NT2/D1 (cell line): ENCODE data around the gene RNF32.
"Not testable (repeated sequence)": the region's sequence is repeated elsewhere in the genome, so short reads cannot be mapped to it uniquely, and the experiment has no call there.

ENCODE experiments used
- DNase-seq: peaks from one replicate; pipeline ENCODE4 v3.0.0-alpha.2; 2011; ENCODE audit warnings: low read depth, low spot score
- H3K27me3 ChIP-seq: 2 replicates; pipeline ENCODE4 v1.6.0; 2011; ENCODE audit warnings: mild to moderate bottlenecking; ENCODE audit not compliant: insufficient read length, insufficient read depth
- H3K36me3 ChIP-seq: 2 replicates; pipeline ENCODE4 v1.6.1; 2011; ENCODE audit warnings: mild to moderate bottlenecking, low read length, mixed read lengths; ENCODE audit not compliant: insufficient read depth, insufficient read length
- H3K4me1 ChIP-seq: 2 replicates; pipeline ENCODE4 v1.5.1; 2011; ENCODE audit not compliant: insufficient read depth, insufficient read length
- H3K4me3 ChIP-seq: 2 replicates; pipeline ENCODE4 v1.5.1; 2011; ENCODE audit warnings: low read depth; ENCODE audit not compliant: insufficient read length
- H3K9ac ChIP-seq: 2 replicates; pipeline ENCODE4 v1.6.0; 2011; ENCODE audit warnings: low read depth; ENCODE audit not compliant: insufficient read length
- H3K9me3 ChIP-seq: 2 replicates; pipeline ENCODE4 v1.5.1; 2011; ENCODE audit warnings: mild to moderate bottlenecking, low read length; ENCODE audit not compliant: insufficient read depth
- SUZ12 ChIP-seq: IDR thresholded peaks from 2 replicates; pipeline ENCODE4 v1.6.1; 2011; ENCODE audit not compliant: insufficient read length, insufficient read depth; ENCODE audit errors: extremely low read depth
- YY1 ChIP-seq: IDR thresholded peaks from 2 replicates; pipeline ENCODE4 v1.6.1; 2011; ENCODE audit not compliant: insufficient read length, insufficient read depth
- ZNF274 ChIP-seq: IDR thresholded peaks from 2 replicates; pipeline ENCODE4 v1.6.1; 2011; ENCODE audit warnings: mild to moderate bottlenecking, low read depth, low read length

RNF32 gene

DNA sequence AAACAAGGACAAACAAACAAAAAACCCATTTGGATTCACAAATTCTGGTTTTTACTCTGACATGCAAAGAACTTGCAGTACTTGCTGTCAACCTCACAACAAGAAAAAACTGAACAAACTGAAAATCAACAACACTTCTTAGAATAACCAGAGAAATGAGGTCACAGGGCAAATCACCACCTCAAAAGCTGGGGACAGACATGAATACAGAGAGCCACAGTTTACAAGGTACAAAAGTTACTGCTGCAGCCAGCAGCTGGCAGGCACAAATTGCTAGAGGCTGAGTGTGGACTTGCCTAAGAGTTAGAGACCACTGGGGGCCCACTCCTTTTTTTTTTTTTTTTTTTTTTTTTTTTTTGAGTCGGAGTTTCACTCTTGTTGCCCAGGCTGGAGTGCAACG, 15.0 kb upstream of the RNF32 start:
- TF ChIP-seq ZNF274: no peak
- no peak for TF ChIP-seq SUZ12
- TF ChIP-seq YY1: no peak
- Histone ChIP-seq H3K27me3 (no peaks in the 10 kb centered on the region), H3K36me3 (no peaks in the 10 kb centered on the region), H3K9ac (no peak overlapping the region), H3K4me1 (no peaks in the 10 kb centered on the region), H3K9me3 (peaks cover 22% of the 10 kb centered on the region), H3K4me3 (no peak overlapping the region)
- DNase-seq: no peak

DNA sequence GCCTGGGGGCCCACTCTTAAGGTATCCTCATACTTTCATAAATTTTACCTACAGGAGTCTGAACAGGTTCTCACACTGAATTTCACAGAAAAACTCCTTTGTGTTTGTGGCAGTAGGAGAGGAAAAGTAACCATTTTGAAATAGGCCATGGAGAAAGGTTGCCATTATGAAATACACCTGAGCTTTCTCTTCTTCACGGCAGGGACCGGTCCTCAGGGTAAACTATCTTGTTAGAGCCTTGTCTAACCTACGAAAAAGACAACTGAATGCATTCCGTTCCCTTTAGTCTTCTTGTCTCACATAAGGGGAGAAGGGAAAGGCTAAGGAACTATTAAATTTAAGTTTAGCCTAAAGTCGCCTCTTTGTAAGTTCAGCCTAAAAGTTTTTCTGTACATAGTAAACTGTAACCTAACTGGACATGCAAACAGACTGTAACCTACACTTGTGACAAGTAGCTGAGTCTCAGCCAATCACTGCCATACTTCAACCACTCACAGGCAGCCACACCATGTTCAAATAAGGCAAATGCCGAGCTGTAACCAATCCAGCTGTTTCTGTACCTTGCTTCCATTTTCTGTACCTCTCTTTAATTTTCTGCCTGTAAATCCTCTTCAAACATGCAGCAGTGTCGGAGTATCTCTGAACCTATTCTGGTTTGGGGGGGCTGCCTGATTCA, 14.2 kb upstream of the RNF32 start:
- H3K36me3 ChIP-seq: no peaks in the 10 kb centered on the region
- peaks cover 21% of the 10 kb centered on the region for H3K9me3 ChIP-seq
- no peak overlapping the region for H3K9ac ChIP-seq
- H3K4me3 ChIP-seq: no peak overlapping the region
- DNase-seq: no peak
- H3K4me1 ChIP-seq: no peaks in the 10 kb centered on the region
- no peaks in the 10 kb centered on the region for H3K27me3 ChIP-seq
- no peak for TF ChIP-seq YY1
- TF ChIP-seq SUZ12: no peak
- no peak for TF ChIP-seq ZNF274

DNA sequence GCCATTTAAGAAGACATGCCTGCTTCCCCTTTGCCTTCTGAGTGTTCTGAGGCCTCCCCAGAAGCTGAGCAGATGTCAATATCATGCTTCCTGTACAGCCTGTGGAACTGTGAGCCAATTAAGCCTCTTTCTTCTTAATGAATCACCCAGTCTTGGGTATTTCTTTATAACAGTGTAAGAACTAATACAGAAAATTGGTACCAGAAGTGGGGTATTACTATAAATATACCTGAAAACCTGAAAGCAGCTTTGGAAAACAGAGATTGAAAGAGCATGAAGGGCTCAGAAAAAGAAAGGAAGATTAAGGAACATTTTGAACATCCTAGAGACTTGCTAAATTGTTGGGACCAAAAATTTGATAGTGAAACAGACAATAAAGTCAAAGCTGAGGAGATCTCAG, 12.0 kb upstream of the RNF32 start:
- TF ChIP-seq YY1 (no peak), SUZ12 (no peak), ZNF274 (no peak)
- no peaks in the 10 kb centered on the region for H3K27me3 ChIP-seq
- no peak for DNase-seq

DNA sequence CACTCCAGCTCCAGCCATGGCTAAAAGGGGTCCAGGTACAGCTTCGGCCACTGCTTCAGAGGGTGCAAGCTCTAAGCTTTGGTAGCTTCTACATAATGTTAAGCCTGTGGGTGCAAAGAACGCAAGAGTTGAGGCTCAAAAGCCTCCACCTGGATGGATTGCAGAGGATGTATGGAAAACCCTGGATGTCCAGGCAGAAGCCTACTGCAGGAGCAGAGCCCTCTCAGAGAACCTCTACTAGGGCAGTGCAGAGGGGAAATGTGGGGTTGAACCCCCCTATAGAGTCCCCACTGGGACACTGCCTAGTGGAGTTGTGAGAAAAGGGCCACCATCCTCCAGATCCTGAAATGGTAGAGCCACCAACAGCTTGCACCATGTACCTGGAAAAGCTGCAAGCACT, 10.7 kb upstream of the RNF32 start:
- no peak for TF ChIP-seq YY1
- TF ChIP-seq SUZ12: no peak
- no peak for TF ChIP-seq ZNF274

More for the DNA sequence above, 12.0 kb upstream of the RNF32 start:
- Histone ChIP-seq H3K4me3 (no peak overlapping the region), H3K9ac (no peak overlapping the region), H3K4me1 (no peaks in the 10 kb centered on the region), H3K9me3 (peaks cover 16% of the 10 kb centered on the region), H3K36me3 (no peaks in the 10 kb centered on the region)

DNA sequence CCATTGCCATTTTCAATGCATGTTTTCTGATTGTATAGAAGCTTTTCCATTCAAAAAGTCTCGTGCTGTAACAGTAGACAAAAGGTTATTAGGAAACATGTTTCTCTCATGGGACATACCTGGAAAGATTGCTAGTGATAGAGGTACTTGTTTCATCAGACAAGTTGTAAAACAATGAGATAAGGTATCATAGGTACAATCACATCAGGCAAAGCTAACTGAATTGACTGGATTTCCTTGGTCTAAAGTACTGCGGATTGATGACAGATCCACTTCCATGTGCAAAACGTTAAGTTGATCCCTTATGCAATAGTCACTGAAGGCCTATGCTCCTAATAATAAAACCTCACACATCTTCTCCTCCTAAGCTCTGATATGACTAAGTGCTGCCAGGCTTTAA, 6.5 kb upstream of the RNF32 start:
- Histone ChIP-seq H3K9ac (no peak overlapping the region), H3K36me3 (no peaks in the 10 kb centered on the region)
- DNase-seq: no peak

More for the DNA sequence above, 10.7 kb upstream of the RNF32 start:
- no peaks in the 10 kb centered on the region for H3K27me3 ChIP-seq
- H3K4me3 ChIP-seq: no peak overlapping the region
- H3K9ac ChIP-seq: no peak overlapping the region
- no peaks in the 10 kb centered on the region for H3K4me1 ChIP-seq
- no peak for DNase-seq
- H3K9me3 ChIP-seq: peaks cover 16% of the 10 kb centered on the region
- H3K36me3 ChIP-seq: no peaks in the 10 kb centered on the region

DNA sequence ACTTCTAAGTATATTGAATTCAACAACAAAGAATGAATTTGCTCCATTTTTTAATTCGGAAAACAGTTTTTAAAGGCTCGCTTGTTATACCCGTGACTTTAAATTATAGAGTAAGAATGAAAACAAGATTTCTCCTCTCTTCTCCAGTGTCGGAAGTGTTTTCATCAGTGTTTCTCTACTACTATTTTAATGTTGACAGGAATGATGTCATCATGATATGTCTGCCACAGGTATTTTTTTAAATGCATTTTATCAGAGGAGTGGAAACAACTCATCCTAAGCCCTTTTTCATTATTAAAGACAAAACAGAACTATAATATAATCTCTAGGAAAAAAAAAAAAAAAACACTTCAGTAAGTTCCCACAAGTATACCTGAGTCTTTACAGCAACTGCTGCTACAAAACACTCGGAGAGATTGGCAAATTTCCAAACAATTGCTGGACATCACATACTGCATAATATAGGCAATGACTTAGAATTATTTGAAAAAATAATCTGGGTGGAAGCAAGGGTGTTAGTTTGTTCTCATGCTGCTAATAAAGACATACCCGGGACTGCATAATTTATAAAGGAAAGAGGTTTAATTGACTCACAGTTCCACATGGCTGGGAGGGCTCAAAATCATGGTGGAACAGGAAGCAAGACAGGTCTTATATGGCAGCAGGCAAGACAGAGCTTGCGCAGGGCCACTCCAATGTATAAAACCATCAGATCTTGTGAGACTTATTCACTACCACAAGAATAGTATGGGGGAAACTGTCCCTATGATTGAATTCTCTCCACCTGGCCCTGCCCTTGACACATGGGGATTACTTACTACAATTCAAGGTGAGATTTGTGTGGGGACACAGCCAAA, 4.8 kb upstream of the RNF32 start:
- Histone ChIP-seq H3K9ac (no peak overlapping the region), H3K27me3 (no peaks in the 10 kb centered on the region), H3K36me3 (no peaks in the 10 kb centered on the region), H3K4me3 (no peak overlapping the region), H3K9me3 (peaks cover 19% of the 10 kb centered on the region; the same call in 1 of the 2 replicates), H3K4me1 (no peaks in the 10 kb centered on the region)
- no peak for DNase-seq
- TF ChIP-seq ZNF274: no peak
- no peak for TF ChIP-seq YY1
- TF ChIP-seq SUZ12: no peak

More for the DNA sequence above, 6.5 kb upstream of the RNF32 start:
- TF ChIP-seq ZNF274 (no peak), SUZ12 (no peak), YY1 (no peak)
- Histone ChIP-seq H3K9me3 (peaks cover 20% of the 10 kb centered on the region), H3K27me3 (no peaks in the 10 kb centered on the region), H3K4me1 (no peaks in the 10 kb centered on the region), H3K4me3 (no peak overlapping the region)

DNA sequence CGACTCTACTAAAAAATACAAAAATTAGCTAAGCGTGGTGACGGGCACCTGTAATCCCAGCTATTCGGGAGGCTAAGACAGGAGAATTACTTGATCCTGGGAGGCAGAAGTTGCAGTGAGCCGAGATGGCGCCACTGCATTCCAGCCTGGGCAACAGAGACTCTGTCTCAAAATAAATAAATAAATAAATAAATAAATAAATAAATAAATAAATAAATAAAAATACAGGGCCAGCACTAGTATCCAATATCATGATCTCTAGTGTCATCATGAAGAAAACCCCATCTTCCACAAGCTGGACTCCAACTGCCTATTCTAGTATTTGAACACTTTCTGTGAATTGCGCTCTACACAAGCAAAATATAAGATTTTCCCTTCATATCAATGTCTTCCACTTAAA, 3.5 kb upstream of the RNF32 start:
- not testable (repeated sequence) for H3K27me3 ChIP-seq, DNase-seq, H3K36me3 ChIP-seq, H3K4me3 ChIP-seq, H3K4me1 ChIP-seq, H3K9ac ChIP-seq
- peaks cover 16% of the 10 kb centered on the region; the same call in 1 of the 2 replicates for H3K9me3 ChIP-seq
